ENCODE results near the gene CHPF.

DNA sequence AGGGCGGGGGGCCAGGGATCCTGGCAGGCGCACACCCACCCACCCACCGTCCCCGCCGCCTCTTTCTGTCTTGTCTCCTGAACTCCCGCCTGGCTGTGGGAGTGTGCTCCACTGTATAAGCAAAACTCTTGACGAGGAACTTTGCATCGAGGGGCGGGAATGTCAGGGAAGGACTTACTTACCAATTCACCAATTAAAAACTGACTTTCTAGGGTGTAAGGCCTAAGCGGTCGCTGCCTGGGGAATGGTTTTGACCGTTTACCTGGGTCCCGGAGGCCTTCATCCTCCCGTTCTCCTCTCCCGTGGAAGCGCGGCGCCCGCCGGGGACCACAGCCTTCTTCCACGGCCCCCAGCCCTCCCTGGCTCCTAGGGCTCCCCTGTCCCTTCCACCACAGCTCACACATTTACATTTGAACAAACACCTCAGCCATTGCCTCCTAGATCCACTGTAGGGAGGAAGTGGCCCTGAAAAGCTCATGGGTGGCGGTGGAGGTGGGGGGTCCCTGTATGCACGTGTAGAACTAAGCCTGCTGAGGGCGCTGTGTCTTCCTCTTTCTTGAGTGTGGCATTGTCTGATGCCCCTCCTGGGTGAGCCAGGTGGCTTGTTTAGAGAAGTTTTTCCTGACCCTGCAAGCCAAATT is 20.5 kb downstream of the CHPF start:
- TF ChIP-seq, protein P1, sequence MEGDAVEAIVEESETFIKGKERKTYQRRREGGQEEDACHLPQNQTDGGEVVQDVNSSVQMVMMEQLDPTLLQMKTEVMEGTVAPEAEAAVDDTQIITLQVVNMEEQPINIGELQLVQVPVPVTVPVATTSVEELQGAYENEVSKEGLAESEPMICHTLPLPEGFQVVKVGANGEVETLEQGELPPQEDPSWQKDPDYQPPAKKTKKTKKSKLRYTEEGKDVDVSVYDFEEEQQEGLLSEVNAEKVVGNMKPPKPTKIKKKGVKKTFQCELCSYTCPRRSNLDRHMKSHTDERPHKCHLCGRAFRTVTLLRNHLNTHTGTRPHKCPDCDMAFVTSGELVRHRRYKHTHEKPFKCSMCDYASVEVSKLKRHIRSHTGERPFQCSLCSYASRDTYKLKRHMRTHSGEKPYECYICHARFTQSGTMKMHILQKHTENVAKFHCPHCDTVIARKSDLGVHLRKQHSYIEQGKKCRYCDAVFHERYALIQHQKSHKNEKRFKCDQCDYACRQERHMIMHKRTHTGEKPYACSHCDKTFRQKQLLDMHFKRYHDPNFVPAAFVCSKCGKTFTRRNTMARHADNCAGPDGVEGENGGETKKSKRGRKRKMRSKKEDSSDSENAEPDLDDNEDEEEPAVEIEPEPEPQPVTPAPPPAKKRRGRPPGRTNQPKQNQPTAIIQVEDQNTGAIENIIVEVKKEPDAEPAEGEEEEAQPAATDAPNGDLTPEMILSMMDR (conservative IDR thresholded peaks at IDR 0.05), result no peak
- TF ChIP-seq EZH2 (IDR thresholded peaks at IDR 0.05; ENCODE audit: low read depth), result no peak
